ENCODE results near the gene PRKCSH.
"Not testable (repeated sequence)": the region's sequence is repeated elsewhere in the genome, so short reads cannot be mapped to it uniquely, and the experiment has no call there.

The PRKCSH gene

GRCh38 chr19:11420429-11421370, 14.7 kb upstream of the PRKCSH start:
- DNase-seq, result peak; percentile 63

- DNase-seq, result peak; percentile 60
Observed at GRCh38 chr19:11421371-11422098, 13.9 kb upstream of the PRKCSH start.

GRCh38 chr19:11422163-11423065, 13.0 kb upstream of the PRKCSH start:
- peak; percentile 60 for DNase-seq

GRCh38 chr19:11423164-11423790, 12.2 kb upstream of the PRKCSH start:
- no peak for DNase-seq

GRCh38 chr19:11423791-11424181, 11.6 kb upstream of the PRKCSH start:
- DNase-seq, result peak; percentile 35

- no peak for DNase-seq
Observed at GRCh38 chr19:11425719-11426457, 9.5 kb upstream of the PRKCSH start.

- no peak for DNase-seq
Observed at GRCh38 chr19:11426656-11427055, 8.8 kb upstream of the PRKCSH start.

GRCh38 chr19:11433526-11433925, 1.9 kb upstream of the PRKCSH start:
- DNase-seq, result not testable (repeated sequence)

GRCh38 chr19:11434703-11435056, 755 bp upstream of the PRKCSH start:
- DNase-seq, result no peak

GRCh38 chr19:11435833-11436313, 438 bp downstream of the PRKCSH start:
- DNase-seq, result peak; percentile 60

- no peak for DNase-seq
Observed at GRCh38 chr19:11437955-11438354, 2.5 kb downstream of the PRKCSH start.

GRCh38 chr19:11444059-11444458, 8.6 kb downstream of the PRKCSH start:
- DNase-seq, result no peak

GRCh38 chr19:11445141-11445540, 9.7 kb downstream of the PRKCSH start:
- no peak for DNase-seq

GRCh38 chr19:11446271-11446651, 10.8 kb downstream of the PRKCSH start:
- no peak for DNase-seq

GRCh38 chr19:11446652-11447301, 11.3 kb downstream of the PRKCSH start:
- DNase-seq, result peak; percentile 58

GRCh38 chr19:11447347-11448262, 12.2 kb downstream of the PRKCSH start:
- DNase-seq, result no peak

- DNase-seq, result no peak
Observed at GRCh38 chr19:11448410-11448809, 13.0 kb downstream of the PRKCSH start.

GRCh38 chr19:11448923-11449554, 13.6 kb downstream of the PRKCSH start:
- no peak for DNase-seq

GRCh38 chr19:11450570-11451326, 15.3 kb downstream of the PRKCSH start:
- no peak for DNase-seq
